Dermis microvascular lymphatic vessel endothelial cell (primary cell): ENCODE measurements around the gene TAOK3. TPM values are rescaled to one million over a fixed set of nuclear protein-coding genes. Genes with fewer than 3 reads are reported as not detected.

Experiments
- DNase-seq, 2 donors: peaks; one replicate each; pipeline versions ENCODE4 v3.0.0 to v3.0.0-alpha.2; 2010; ENCODE audit warnings: low read depth in 2 of 2
- total RNA-seq: library from RNA; depleted of rRNA; stranded (reverse); fragments of >200 nt; gene quantifications from 2 replicates; pipeline ENCODE4 v1.2.1, GENCODE V29; 2014

Gene TAOK3
- total RNA-seq, 1 donor from 2014 or later, result 16.7 TPM

DNA sequence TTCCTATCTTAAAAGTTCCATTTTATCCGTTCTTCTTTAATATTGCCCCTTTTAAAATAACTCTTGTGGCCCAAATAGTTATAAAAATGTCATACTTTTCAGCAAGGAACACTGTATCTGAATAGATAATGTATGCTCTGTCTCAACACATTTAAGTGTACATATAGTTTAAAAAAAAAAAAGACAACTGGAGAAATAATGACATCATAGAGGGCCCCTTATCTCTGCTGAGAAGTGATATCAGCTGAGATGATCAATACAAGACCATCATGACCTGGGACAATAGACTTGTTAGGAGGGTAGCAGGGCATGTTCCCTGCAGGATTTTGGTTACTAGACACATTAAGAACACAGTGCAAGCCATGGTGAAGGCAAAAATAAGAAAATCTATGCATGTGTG lies 159.3 kb downstream of the TAOK3 start:
- no peak for DNase-seq

DNA sequence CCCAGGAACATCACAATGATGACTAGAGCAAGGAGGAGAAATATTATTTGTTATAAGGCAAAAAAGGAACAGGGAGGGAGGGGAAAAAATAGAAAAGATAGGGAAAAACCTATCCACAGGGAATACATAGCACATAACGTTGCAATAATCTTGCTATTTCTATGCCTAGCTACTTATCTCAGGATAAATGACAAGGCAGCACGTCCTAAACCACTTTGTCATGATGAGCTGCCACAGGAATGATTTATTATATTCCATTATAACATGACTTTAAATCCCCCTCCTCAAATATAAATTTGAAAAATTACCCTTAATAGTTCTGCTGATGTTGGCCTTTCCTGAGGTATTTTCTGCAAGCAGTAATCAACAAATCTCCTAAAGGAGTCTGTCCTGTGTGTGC lies 160.1 kb downstream of the TAOK3 start:
- no peak for DNase-seq

DNA sequence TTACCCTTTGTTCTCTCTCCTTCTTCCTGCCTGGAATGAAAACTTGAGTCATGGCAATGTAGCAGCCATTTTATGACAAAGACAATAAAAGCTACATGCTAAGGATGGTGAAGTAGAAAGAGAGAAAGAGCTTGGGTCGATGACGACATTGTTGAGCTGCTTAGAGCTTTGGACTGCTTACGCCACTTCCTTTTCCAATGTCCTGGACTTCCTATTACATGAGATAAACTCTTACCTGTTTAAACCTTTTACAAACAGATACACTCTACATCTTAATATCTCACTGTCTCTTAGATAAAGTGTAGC lies 166.6 kb downstream of the TAOK3 start:
- no peak for DNase-seq

DNA sequence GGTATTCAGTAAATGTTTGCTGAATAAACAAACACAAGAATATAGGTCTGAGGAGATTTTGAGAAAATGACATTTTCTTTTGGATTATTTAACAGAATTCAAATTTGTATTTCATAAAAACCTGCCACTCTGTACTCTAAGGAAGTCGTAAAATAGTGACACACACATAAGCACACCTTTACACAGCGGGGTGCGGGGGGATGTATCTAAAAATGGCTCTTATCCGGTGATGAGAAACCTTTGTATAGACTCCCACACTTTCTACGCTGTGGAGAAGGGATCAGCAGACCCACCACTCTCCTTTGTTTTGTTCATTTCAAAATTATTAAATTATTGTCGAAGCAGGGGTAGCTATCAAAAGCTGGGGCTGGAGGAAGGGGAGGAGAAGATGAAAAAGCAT lies 178.7 kb downstream of the TAOK3 start:
- no peak for DNase-seq

DNA sequence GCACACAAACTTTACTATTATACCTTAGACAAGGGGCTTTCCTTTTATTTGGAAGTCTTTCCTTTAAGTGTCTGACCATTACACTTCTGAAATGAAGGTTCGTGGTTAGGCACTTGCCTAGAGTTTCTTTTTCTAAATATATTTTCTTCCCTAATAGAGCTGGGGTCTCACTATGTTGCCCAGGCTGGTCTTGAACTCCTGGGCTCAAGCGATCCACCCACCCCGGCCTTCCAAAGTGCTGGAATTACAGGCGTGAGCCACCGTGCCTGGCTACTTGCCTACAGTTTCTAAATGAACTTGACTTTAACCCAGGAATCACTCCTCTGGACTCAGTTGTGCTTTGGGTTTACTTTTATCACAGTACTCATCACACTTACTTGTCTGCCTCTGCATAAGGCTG lies 179.2 kb downstream of the TAOK3 start:
- no peak for DNase-seq

DNA sequence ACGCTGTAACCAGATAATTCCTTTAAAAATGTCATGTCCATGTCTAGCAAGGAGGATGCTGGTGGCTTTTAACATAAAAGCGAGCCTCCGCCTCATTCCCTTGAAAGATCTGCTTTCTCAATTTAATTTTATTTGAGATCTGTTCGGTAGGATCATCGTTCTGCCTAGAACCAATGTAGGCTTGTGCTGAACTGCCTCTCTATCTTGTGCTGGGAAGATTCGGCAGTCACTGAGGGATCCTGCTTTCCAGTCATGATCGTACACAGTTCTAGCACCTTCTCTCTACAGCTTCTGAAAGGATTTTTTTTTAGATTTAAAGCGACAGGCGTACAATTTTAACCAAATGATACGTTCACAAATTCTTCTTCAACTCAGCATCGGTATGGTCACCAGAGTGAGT lies 182.4 kb downstream of the TAOK3 start:
- DNase-seq, result no peak

DNA sequence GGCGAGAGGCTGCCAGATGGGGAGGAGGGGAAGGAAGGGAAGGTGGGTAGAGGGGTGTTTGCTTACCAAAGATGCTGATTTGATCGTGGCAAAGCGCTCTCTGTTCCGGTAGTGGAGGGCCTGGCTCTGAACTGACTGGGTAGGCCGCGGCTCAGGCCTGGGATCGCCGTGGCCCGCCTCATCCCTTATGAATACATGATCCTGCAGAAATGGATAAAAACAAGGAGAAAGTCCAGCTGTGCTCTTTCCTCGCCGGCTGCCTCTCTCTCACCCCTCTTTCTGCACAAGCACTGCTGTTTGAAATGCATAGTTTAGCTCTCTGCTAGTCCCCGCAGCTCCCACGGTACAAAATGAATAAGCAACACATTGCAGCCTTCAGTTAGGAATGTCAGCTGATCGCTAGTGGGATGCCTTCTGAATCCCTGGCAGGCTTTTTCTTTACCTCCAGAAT lies 182.9 kb downstream of the TAOK3 start:
- DNase-seq, result no peak

DNA sequence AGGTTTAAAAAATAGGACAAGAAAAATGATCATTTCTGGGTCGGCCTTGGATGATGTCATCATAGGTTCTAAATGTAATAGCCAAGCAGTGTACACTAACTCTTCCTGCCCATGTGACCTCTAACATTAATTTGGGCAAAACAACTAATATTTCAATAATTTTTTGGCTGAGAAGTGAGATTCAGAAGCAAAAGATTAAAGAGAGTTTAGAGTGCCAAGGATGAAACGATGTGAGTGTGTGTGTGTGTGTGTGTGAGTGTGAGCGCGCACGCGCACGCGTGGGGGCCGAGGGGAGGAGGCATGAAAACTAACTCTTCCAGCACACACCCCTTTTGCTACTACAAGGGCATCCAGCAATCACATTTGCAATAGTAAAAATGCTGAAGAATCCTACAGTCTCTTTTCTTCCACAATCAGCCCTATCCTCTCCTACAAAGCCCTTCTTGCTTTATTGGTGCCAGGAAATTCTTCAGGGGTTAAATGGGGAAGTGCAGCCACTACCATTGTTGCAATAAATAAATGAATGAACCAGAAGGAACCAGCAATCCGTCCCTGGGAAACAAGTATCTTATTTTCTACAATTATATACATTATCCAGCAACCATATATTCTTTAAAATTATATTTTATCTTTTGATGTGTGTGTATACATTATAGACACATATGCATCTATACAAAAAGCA lies 183.9 kb downstream of the TAOK3 start:
- DNase-seq, result no peak

DNA sequence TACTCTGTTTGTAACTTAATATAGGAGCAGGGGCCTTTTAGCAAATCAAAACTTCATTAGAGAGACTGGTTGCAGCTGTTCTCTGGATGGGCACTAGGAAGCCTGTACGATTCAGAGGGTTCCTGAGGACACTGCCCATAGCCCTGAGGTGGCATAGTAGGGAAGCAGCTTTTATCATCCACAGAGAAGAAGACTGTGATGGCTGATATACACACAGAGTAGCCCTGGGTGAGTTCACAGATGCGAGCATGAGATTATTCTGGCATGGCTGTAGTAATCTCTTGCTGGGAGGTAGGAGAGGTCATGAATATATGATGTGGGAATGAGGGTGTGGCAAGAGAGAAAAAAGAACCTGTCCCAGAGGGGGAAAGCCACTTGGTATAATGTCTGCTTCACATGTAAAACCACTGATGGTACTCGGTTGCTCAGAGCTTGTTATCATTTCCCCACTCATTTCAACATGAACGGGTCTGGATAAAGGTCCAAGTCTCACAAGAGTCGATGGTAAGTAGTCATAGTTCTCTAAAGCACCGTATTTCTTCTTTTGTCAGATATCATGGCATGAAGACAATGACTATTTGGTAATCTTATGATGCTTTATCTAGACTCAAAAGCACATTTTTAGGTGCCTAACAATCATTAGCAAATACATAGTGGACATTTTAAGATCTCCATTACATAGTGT lies 184.8 kb downstream of the TAOK3 start:
- DNase-seq, result no peak

DNA sequence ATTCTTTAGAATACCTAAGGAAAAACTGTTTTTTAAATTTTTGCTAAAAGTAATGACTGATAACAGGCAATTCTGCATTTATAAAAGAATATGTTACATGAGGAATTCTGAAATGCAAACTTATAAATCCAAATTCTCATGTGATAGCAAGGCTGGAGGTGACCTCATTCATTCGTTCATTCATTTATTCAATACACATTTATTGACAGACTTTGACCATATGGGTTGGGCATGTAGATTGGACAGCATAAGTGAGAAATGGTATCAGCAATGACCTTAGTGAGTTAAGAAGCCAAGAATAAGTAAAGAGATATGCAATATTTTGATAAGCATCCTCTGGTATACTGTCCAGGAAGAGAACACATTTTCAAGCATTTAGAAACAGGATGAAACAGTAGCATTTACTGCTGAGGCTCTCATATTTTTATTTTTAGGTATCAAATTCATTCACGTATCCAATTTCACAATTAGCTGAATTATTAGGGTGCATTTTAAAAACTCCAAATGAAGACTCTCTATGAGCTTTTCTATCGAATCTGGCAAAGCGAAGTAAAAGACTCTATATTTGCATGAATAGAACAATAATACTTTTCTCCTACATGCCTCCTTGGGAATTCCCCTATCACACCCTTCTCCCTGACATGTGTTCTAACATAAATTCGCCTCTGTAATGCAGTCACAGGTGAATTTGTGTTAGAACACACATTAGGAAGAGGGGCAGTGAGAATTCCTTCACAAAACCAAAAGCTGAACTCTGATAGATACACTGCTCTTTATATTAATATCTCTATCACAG lies 186.9 kb downstream of the TAOK3 start:
- no peak for DNase-seq

DNA sequence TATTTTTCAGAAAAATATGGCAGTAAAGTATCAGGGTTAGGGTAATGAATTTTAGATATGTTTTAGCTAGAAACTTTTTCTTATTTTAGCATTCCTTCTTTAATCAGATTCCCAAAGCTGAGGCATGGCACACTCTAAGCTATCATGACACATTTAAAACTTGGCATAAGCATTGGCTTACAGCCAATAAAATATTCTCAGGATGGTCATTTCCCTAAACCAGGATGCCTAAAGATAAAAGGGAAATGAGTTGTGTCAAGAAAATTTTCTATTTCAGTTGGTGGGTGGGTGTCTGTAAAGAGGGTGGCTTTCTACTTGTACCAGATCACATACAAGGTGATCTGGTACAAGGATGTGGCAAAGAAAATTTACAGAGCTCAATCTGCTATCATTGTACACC lies 189.0 kb downstream of the TAOK3 start:
- DNase-seq, result peak in 1 of 2 donors; percentile 71

DNA sequence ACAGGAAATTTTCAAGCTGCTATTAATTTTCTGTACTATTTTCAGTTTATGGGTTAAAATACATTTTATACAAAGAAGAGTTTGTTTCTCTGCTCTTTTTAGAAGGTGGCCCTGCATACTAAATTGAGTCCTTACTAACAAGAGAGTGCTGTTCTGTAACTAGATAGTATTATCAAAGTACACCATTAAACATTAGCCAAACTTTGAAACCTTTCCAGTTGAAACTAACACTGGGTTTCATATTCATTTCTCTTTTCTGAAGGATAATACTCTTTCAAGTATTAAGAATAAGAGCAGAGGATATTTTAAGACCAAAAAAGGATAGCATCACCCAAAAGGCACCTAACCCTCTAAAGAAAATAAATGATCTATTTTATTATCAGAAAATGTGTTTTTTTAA lies 189.6 kb downstream of the TAOK3 start:
- no peak for DNase-seq

DNA sequence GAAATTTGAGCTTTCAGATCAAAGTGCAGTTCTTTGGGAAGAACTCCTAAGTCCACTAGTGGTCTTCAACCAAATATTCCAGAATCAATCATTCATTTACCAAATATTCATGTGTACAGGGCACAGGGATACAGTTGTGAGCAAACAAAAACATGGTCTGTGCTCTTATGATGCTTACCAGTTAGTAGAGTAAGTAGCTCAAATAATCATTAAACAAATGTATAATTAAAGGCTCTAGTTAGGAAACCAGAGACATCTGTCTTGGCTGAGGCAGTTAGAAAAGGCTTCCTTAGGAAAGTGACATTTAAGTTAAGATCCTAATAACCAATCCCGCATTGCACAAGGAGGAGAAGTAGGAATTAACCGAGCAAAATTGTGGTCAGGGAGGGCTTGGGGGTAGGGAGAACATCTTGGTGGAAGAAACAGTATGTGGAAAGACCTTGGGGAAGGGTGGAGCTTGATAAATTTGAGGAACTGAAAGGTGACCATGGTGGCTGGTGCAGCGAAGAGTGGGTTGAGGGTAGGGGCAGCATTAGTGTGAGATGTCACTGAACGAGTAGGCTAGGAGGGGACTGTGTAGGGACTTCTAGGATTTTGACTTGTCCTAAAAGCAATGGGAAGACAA lies 196.8 kb downstream of the TAOK3 start:
- no peak for DNase-seq

DNA sequence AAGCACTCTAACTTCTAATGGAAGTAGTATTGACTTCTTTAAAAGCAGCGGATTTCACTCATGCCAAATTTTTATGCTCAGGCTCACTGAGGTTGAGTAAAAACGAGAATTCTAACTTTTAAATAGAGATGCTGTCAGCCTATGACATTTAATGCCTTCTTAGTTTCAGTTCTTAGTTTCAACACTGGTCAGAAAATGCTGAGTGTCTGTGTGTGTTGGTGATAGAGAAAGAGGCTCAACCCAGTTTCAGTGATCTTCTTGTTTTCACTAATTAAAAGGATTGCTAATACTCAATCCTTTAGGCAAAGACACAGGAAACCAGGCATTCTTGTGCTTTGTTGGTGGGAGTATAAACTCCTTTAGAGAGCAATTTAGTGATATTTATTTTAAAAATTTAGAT lies 205.8 kb downstream of the TAOK3 start:
- DNase-seq, result no peak

DNA sequence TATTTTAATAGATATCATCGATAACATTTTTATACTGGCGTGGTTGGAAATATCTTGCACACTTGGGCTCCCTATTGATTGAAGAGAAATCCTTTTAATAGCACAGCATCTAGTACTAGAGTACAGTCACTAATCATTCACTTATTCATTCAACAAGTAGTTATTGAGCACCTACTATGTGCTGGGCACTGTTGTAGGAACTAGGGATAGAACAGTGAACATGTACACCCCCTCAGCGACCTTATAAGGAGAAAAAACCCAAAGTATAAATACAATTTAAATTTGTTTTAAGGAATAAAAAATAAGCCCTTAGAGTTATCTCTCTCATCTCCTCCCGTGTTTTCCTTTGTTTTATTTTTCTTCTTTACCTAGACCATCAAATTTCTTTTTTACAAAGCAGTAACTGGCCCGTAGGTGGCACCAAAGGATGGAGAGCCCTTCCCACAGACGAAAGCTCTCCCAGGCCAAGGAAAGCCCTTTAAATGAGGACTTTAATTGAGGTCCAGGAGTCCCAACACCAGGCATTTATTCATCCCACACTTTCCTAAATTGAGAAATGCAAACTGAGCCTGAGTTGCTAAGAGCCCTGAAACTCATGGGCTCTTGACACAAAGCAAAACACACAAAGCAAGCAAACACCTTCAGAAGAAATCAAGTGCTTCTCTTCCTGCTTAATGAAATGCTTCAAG lies 207.8 kb downstream of the TAOK3 start:
- DNase-seq, result peak in 1 of 2 donors; percentile 50

DNA sequence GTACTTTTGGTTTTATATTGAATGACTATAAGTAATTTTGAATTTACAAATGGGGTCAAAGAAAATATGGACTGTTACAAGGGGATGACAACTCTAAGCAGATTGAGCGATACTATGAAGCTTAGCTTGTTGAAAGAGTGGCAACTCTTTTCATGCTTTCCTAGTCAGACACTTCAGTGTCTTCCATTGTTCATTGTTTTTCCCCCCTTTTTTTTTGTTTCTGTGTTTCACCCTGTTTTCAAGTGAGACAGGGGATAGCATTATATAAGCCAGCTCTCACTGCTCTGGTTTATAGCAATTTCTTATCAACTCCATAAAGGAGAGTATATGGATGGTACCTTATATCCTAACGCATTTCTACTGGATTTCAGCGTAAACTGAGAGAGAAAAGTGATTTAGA lies 212.2 kb downstream of the TAOK3 start:
- DNase-seq, result no peak

DNA sequence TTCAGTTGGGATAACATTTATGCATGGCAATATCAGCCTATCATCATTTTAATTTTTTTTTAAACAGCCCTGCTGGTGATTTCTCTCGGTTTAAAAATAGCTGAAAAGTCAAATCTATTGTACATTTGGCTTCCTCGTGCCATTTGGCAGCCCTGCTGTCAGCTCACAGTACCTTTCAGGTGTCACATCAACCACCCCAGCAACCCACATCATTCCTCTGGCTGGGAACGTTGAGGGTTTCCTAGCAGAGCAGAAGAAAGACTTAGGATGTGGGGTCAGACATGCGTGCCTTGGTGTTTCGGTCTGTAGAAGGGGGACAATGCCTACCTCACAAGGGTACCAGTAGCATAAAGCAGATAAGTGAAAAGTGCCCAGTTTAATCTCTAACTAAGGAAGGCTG lies 221.0 kb downstream of the TAOK3 start:
- DNase-seq, result no peak

DNA sequence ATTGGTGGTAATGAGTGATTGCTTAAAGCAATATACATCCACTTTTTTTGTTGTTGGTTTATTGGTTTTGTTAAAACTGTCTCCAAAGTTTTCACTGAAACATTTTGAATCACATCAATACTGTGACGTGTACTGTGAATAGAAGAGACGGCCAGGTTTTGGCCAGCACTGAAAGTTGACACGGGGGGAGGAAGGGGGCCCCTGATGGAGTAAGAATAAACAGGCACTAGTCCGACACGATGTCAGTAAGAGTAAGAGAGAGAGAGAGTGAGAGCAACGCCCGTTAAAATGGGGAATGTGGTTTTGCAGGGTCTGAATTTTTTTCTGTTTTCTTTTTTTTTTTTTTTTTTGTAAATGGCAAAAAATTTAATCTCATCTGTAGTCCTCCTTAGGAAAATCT lies 222.1 kb downstream of the TAOK3 start:
- DNase-seq, result no peak

DNA sequence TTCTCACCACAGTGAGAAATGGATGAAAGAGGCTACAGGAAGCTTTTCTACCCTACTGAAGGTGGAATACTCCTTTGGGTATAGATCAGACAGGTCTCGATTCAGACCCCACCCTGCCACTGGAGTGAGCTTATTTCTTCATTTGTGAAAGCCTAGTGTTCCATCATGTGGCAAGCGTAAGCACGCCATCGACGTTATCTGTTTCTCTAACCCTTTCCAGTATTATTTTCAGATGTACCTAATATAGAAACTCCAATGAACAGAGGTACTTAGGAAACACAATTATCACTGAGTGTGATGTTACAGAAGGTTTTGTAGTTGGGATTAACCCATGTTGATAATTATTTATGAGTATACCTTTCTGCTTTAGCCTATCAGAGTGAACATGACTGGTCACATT lies 224.4 kb downstream of the TAOK3 start:
- DNase-seq, result no peak

DNA sequence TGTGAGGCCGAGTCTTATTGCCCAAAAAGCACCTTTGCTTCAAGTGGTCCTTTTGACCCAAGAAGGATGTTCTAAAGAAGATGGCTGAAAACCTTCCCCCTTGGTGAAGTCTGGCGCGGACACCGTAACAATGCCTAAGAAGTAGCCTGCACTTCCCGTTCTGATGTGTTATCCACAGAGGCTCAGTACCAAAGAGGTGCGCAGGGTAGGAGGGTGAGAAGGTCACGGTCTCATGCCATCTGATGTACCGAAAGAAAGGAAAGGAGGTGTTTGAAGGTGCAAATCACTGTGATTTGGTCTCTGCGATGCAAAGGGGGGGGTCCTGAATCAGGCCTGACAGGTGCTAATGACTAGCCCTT lies 226.9 kb downstream of the TAOK3 start:
- DNase-seq, result no peak

DNA sequence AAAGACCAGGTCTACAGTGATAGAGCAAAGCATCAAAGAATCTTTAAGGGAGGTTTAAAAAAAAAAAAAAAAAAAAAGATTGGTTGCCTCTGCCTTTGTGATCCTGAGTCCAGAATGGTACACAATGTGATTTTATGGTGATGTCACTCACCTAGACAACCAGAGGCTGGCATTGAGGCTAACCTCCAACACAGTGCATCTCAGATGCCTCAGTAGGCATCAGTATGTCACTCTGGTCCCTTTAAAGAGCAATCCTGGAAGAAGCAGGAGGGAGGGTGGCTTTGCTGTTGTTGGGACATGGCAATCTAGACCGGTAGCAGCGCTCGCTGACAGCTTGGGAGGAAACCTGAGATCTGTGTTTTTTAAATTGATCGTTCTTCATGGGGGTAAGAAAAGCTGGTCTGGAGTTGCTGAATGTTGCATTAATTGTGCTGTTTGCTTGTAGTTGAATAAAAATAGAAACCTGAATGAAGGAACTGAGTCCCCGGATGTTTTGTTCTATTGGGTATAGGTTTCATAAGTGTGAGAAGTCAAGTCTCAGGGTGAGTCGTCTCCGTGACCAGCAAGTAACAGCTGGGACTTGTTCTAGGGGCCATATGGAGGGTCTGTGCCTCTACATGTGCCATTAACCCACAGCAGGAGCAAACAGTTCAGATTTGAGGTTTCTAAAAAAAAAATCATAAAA lies 227.5 kb downstream of the TAOK3 start:
- DNase-seq, result no peak
